HCT116 (cell line): ENCODE data around the gene CACNA1A. TPM values are rescaled to one million over a fixed set of nuclear protein-coding genes. Genes with fewer than 3 reads are reported as not detected.

Experiments
- ATAC-seq: fragments of 200-7000 bp; cut with Tn5 transposase; 2 replicates; pipeline ENCODE4 v1.9.1; 2020; ENCODE audit warnings: mild to moderate bottlenecking, moderate library complexity
- BruUV-seq: library from RNA; stranded (reverse); fragments of 400-500 nt; replicated peaks from 2 replicates; lab custom pipeline; 2021; lab: Mats Ljungman, UMichigan
- CTCF ChIA-PET: fragments of 300-600 bp; sonication (Branson Sonifier 250); formaldehyde crosslinking; loops from one replicate; lab custom pipeline; 2021; ENCODE audit warnings: antibody characterized with exemption; lab: Charles Lee
- POLR2A ChIA-PET: fragments of 300-600, 350-600 bp; sonication (Branson Sonifier 250); formaldehyde crosslinking; loops from one replicate; lab custom pipeline; 2021; ENCODE audit warnings: antibody characterized with exemption; lab: Charles Lee
- RAD21 ChIA-PET, 2 experiments: fragments of 300-600 bp; sonication (Branson Sonifier 250); formaldehyde crosslinking; loops; one replicate each; lab custom pipeline; 2023; ENCODE audit warnings: low total read pairs in 2 of 2; ENCODE audit not compliant: uncharacterized antibody in 2 of 2, unreplicated experiment in 2 of 2, low non-redundant PET in 1 of 2; lab: Charles Lee
- DNase-seq: peaks from one replicate; pipeline ENCODE4 v3.0.0-alpha.2; 2010; ENCODE audit warnings: low read depth, low spot score
- H2AFZ ChIP-seq: fragments of 200-600 bp; shearing (Covaris generic), sonication (generic); 2 replicates; pipeline ENCODE4 v1.6.1; 2017; ENCODE audit warnings: low read depth, mixed run types, mixed read lengths, antibody characterized with exemption, low read length; ENCODE audit not compliant: poor library complexity, severe bottlenecking
- H3K27ac ChIP-seq: 2 replicates; pipeline ENCODE4 v1.5.1; 2012; ENCODE audit warnings: low read depth, low read length
- H3K27me3 ChIP-seq: fragments of 200-600 bp; sonication (generic); 2 replicates; pipeline ENCODE4 v1.6.1; 2016; ENCODE audit warnings: mixed run types, low read length, mixed read lengths; ENCODE audit not compliant: insufficient read depth
- H3K36me3 ChIP-seq, 2 experiments: fragments of 200-500 bp in 1 of 2; fragments of 200-600 bp in 1 of 2; sonication (Bioruptor generic) in 1 of 2; sonication (generic) in 1 of 2; 2 replicates each; pipeline versions ENCODE4 v1.5.1 to v1.6.1; 2014 to 2016; ENCODE audit warnings: low read length in 2 of 2, inconsistent platforms in 1 of 2, mixed read lengths in 1 of 2, mixed run types in 1 of 2; ENCODE audit not compliant: insufficient read depth in 2 of 2, control insufficient read depth in 1 of 2
- H3K4me1 ChIP-seq, 2 experiments: fragments of 200-600 bp in 1 of 2; sonication (generic) in 1 of 2; 2 replicates each; pipeline versions ENCODE4 v1.5.1 to v1.6.1; 2012 to 2017; ENCODE audit warnings: low read length in 2 of 2, inconsistent platforms in 1 of 2, mild to moderate bottlenecking in 1 of 2, mixed read lengths in 1 of 2, mixed run types in 1 of 2, moderate library complexity in 1 of 2; ENCODE audit not compliant: insufficient read depth in 2 of 2, control insufficient read depth in 1 of 2
- H3K4me2 ChIP-seq: fragments of 200-600 bp; sonication (generic); 2 replicates; pipeline ENCODE4 v1.6.1; 2017; ENCODE audit warnings: mixed run types, low read length, mixed read lengths
- H3K4me3 ChIP-seq, 2 experiments: fragments of 200-600 bp in 1 of 2; sonication (generic) in 1 of 2; replicated peaks in 1 of 2; 2 replicates each; pipeline ENCODE4 v1.5.1; 2011 to 2016; ENCODE audit warnings: low read length in 2 of 2, control low read depth in 1 of 2, low read depth in 1 of 2, mild to moderate bottlenecking in 1 of 2, mixed read lengths in 1 of 2, mixed run types in 1 of 2
- H3K79me2 ChIP-seq: fragments of 200-600 bp; sonication (generic); 2 replicates; pipeline ENCODE4 v1.6.1; 2017; ENCODE audit warnings: mild to moderate bottlenecking, mixed run types, low read length, moderate library complexity, mixed read lengths; ENCODE audit not compliant: insufficient read depth
- H3K9ac ChIP-seq: fragments of 200-600 bp; sonication (generic); 2 replicates; pipeline ENCODE4 v1.6.1; 2016; ENCODE audit warnings: low read length, mixed read lengths
- H3K9me2 ChIP-seq: fragments of 200-600 bp; sonication (generic), shearing (Covaris generic); 2 replicates; pipeline ENCODE4 v1.6.1; 2017; ENCODE audit warnings: mixed run types, mild to moderate bottlenecking, moderate library complexity; ENCODE audit not compliant: insufficient read depth
- H3K9me3 ChIP-seq, 2 experiments: fragments of 200-500 bp in 1 of 2; fragments of 200-600 bp in 1 of 2; sonication (Bioruptor generic) in 1 of 2; sonication (generic) in 1 of 2; 2 replicates each; pipeline ENCODE4 v1.6.1; 2014 to 2017; ENCODE audit warnings: low read length in 2 of 2, mixed read lengths in 2 of 2, inconsistent platforms in 1 of 2, low read depth in 1 of 2, mild to moderate bottlenecking in 1 of 2, mixed run types in 1 of 2, moderate library complexity in 1 of 2; ENCODE audit not compliant: control insufficient read depth in 1 of 2, insufficient read depth in 1 of 2
- H4K20me1 ChIP-seq: fragments of 200-600 bp; sonication (generic), shearing (Covaris generic); 2 replicates; pipeline ENCODE4 v1.6.1; 2017; ENCODE audit warnings: mixed run types, mild to moderate bottlenecking, moderate library complexity; ENCODE audit not compliant: insufficient read depth
- CBX3 ChIP-seq: IDR thresholded peaks from 2 replicates; pipeline ENCODE4 v1.6.1; 2012; ENCODE audit warnings: low read depth
- EGR1 ChIP-seq: IDR thresholded peaks from 2 replicates; pipeline ENCODE4 v1.6.1; 2012; ENCODE audit warnings: low read depth
- ELF1 ChIP-seq: IDR thresholded peaks from 2 replicates; pipeline ENCODE4 v1.6.1; 2012; ENCODE audit warnings: low read depth, borderline replicate concordance
- EZH2 ChIP-seq: fragments of 200-600 bp; sonication (generic); IDR thresholded peaks from 2 replicates; pipeline ENCODE4 v1.6.1; 2017; ENCODE audit warnings: antibody characterized with exemption, mixed run types
- EZH2phosphoT487 ChIP-seq: fragments of 200-600 bp; IDR thresholded peaks from 2 replicates; pipeline ENCODE4 v1.6.1; 2018; ENCODE audit warnings: antibody characterized with exemption, borderline replicate concordance
- JUND ChIP-seq: IDR thresholded peaks from 2 replicates; pipeline ENCODE4 v1.6.1; 2012
- POLR2A ChIP-seq: IDR thresholded peaks from 2 replicates; pipeline ENCODE4 v1.7.0; 2011; ENCODE audit warnings: borderline replicate concordance; ENCODE audit not compliant: insufficient read depth, insufficient read length; ENCODE audit errors: extremely low read depth
- TCF7L2 ChIP-seq: IDR thresholded peaks from 2 replicates; pipeline ENCODE4 v1.7.0; 2011; ENCODE audit warnings: borderline replicate concordance, inconsistent platforms; ENCODE audit not compliant: insufficient read depth, insufficient read length; ENCODE audit errors: extremely low read depth
- YY1 ChIP-seq: IDR thresholded peaks from 2 replicates; pipeline ENCODE4 v1.6.1; 2011; ENCODE audit warnings: low read length, low read depth, moderate library complexity, mild to moderate bottlenecking; ENCODE audit not compliant: insufficient replicate concordance; ENCODE audit errors: extremely low read depth
- ZFX ChIP-seq: fragments of 450-650 bp; IDR thresholded peaks from 2 replicates; pipeline ENCODE4 v1.6.1; 2017
- intact Hi-C: fragments of 100-400 bp; cut with micrococcal nuclease; formaldehyde crosslinking; loops from 2 replicates; pipeline ENCODE4 v1.10.0; 2022
- total RNA-seq: library from RNA; stranded (reverse); gene quantifications from one replicate; pipeline ENCODE4 v1.2.1, GENCODE V29; 2021; ENCODE audit not compliant: unreplicated experiment
- TF ChIP-seq, protein P1 (sequence below), 3 experiments: fragments of 200-600 bp in 1 of 3; sonication (generic) in 1 of 3; IDR thresholded peaks in 2 of 3; conservative IDR thresholded peaks in 1 of 3; 2 replicates each; pipeline ENCODE4 v1.5.1; 2012 to 2017; ENCODE audit warnings: low read depth in 2 of 3, low read length in 2 of 3, antibody characterized with exemption in 1 of 3, borderline replicate concordance in 1 of 3, control low read depth in 1 of 3, mild to moderate bottlenecking in 1 of 3, mixed read lengths in 1 of 3, mixed run types in 1 of 3, moderate library complexity in 1 of 3; ENCODE audit not compliant: insufficient read depth in 1 of 3
- TF ChIP-seq, protein P2 (sequence below): IDR thresholded peaks from 2 replicates; pipeline ENCODE4 v1.6.1; 2012

CACNA1A gene
- total RNA-seq, 1 experiment from 2014 or later, result 7.5 TPM

DNA sequence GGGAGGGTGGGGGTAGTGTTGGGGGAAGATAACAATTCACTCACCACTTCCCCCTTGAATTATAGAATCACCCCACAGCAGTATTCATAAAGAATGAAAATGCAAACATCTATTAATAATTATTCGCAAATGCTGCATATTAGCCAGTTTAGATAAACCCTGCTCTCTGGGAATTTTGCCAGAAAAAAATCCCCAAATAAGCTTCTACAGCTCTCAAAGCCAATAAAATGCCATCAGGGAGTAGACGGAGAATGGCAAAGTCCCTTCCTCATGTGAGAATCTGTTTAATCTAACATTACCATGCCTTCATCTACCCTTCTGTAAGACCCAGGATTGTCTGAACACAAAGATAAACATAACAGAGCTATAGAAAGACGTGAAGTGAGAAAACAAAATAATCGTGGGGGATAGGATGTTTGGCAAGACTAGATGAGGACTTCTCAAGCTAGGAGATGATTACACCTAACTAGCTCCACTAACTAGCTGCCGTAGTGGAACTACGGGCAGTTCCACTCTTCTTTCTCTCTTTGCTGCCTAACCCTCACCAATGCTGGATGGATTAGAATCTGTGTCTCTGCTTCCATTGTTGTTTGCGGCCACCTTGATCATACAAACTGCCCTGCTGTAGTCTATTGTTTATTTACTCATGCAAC lies 32.4 kb upstream of the CACNA1A start:
- CTCF ChIA-PET, result interaction anchor here (0.6 to 1.3 kb wide), 2 partner anchors 13 to 323 kb away, joined by 3 read pairs; no protein-coding TSS in a partner anchor

More for the DNA sequence above, 32.4 kb upstream of the CACNA1A start:
- Histone ChIP-seq H3K4me2 (no peak overlapping the region), H3K36me3 (no peaks in the 10 kb centered on the region), H3K79me2 (no peaks in the 10 kb centered on the region), H3K27ac (no peak overlapping the region), H4K20me1 (no peaks in the 10 kb centered on the region), H3K27me3 (peaks cover 22% of the 10 kb centered on the region), H3K9ac (no peak overlapping the region), H2AFZ (no peak overlapping the region), H3K4me3 (no peak overlapping the region), H3K4me1 (no peaks in the 10 kb centered on the region), H3K9me2 (no peaks in the 10 kb centered on the region), H3K9me3 (no peaks in the 10 kb centered on the region)
- no peak for ATAC-seq
- RAD21 ChIA-PET, result interaction anchor here in 1 of 2 experiments (0.6 kb wide), 1 partner anchor 346 kb away, joined by 3 read pairs; no protein-coding TSS in a partner anchor
- TF ChIP-seq JUND (no peak), CBX3 (no peak), POLR2A (no peak), TCF7L2 (no peak), EZH2phosphoT487 (no peak), EGR1 (no peak), ELF1 (no peak), ZFX (no peak), EZH2 (no peak), YY1 (no peak)
- TF ChIP-seq, protein P1, sequence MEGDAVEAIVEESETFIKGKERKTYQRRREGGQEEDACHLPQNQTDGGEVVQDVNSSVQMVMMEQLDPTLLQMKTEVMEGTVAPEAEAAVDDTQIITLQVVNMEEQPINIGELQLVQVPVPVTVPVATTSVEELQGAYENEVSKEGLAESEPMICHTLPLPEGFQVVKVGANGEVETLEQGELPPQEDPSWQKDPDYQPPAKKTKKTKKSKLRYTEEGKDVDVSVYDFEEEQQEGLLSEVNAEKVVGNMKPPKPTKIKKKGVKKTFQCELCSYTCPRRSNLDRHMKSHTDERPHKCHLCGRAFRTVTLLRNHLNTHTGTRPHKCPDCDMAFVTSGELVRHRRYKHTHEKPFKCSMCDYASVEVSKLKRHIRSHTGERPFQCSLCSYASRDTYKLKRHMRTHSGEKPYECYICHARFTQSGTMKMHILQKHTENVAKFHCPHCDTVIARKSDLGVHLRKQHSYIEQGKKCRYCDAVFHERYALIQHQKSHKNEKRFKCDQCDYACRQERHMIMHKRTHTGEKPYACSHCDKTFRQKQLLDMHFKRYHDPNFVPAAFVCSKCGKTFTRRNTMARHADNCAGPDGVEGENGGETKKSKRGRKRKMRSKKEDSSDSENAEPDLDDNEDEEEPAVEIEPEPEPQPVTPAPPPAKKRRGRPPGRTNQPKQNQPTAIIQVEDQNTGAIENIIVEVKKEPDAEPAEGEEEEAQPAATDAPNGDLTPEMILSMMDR (IDR thresholded peaks at IDR 0.05 in 2 of 3, conservative IDR thresholded peaks at IDR 0.05 in 1 of 3; ENCODE audit: borderline replicate concordance in 1 of 3, insufficient read depth in 1 of 3, low read depth in 2 of 3, low read length in 2 of 3), result no peak
- TF ChIP-seq, protein P2, sequence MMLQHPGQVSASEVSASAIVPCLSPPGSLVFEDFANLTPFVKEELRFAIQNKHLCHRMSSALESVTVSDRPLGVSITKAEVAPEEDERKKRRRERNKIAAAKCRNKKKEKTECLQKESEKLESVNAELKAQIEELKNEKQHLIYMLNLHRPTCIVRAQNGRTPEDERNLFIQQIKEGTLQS, result no peak
- POLR2A ChIA-PET, result interaction anchor here (0.6 kb wide), 1 partner anchor 764 kb away, joined by 3 read pairs; no protein-coding TSS in a partner anchor
- no peak for DNase-seq
- no TSS peak for BruUV-seq
- intact Hi-C loops, result no loop called here
